ENCODE results near the gene DYNLT1. TPM values are rescaled to one million over a fixed set of nuclear protein-coding genes. Genes with fewer than 3 reads are reported as not detected.

The DYNLT1 gene
- total RNA-seq, 1 donor = 54.3 TPM

GRCh38 chr6:158591810-158592209 is 52.7 kb downstream of the DYNLT1 start:
- no peak overlapping the region for H3K4me3 ChIP-seq (ENCODE audit: insufficient read depth, low read length)
- H3K36me3 ChIP-seq (ENCODE audit: insufficient read depth, low read length) = peaks cover 68% of the 10 kb centered on the region
- H2AFZ ChIP-seq (ENCODE audit: low read length) = no peak overlapping the region
- H3K9me3 ChIP-seq (ENCODE audit: low read depth, low read length) = no peaks in the 10 kb centered on the region
- no peaks in the 10 kb centered on the region for H3K27me3 ChIP-seq (ENCODE audit: insufficient read depth, low read length)
- no peak for TF ChIP-seq CTCF (IDR thresholded peaks at IDR 0.05; ENCODE audit: extremely low read depth, low read depth, low read length)
- no peaks in the 10 kb centered on the region for H3K4me1 ChIP-seq (ENCODE audit: insufficient read depth, low read length)
- no peak for DNase-seq (ENCODE audit: insufficient read length, low spot score, missing footprints)
- H3K27ac ChIP-seq (ENCODE audit: low read depth, low read length) = no peak overlapping the region
- no peak overlapping the region for H3K4me2 ChIP-seq (ENCODE audit: insufficient read depth, low read length)
- no peaks in the 10 kb centered on the region for H3K79me2 ChIP-seq (ENCODE audit: insufficient read depth, low read length)
- H4K20me1 ChIP-seq (ENCODE audit: insufficient read depth, low read length) = peaks cover 3% of the 10 kb centered on the region

GRCh38 chr6:158591134-158591809 is 53.3 kb downstream of the DYNLT1 start:
- H3K9me3 ChIP-seq (ENCODE audit: low read depth, low read length) = no peaks in the 10 kb centered on the region
- peaks cover 70% of the 10 kb centered on the region for H3K36me3 ChIP-seq (ENCODE audit: insufficient read depth, low read length)
- no peak for TF ChIP-seq CTCF (IDR thresholded peaks at IDR 0.05; ENCODE audit: extremely low read depth, low read depth, low read length)
- H3K4me1 ChIP-seq (ENCODE audit: insufficient read depth, low read length) = no peaks in the 10 kb centered on the region
- no peak for DNase-seq (ENCODE audit: insufficient read length, low spot score, missing footprints)
- no peak overlapping the region for H3K4me3 ChIP-seq (ENCODE audit: insufficient read depth, low read length)
- no peak overlapping the region for H3K4me2 ChIP-seq (ENCODE audit: insufficient read depth, low read length)
- H4K20me1 ChIP-seq (ENCODE audit: insufficient read depth, low read length) = peaks cover 3% of the 10 kb centered on the region
- H3K79me2 ChIP-seq (ENCODE audit: insufficient read depth, low read length) = no peaks in the 10 kb centered on the region
- H2AFZ ChIP-seq (ENCODE audit: low read length) = no peak overlapping the region
- no peak overlapping the region for H3K27ac ChIP-seq (ENCODE audit: low read depth, low read length)
- H3K27me3 ChIP-seq (ENCODE audit: insufficient read depth, low read length) = no peaks in the 10 kb centered on the region

- Histone ChIP-seq H3K27me3 (ENCODE audit: insufficient read depth, low read length) (no peaks in the 10 kb centered on the region), H3K79me2 (ENCODE audit: insufficient read depth, low read length) (peaks cover 1% of the 10 kb centered on the region), H3K4me3 (ENCODE audit: insufficient read depth, low read length) (no peak overlapping the region), H3K36me3 (ENCODE audit: insufficient read depth, low read length) (peaks cover 76% of the 10 kb centered on the region), H4K20me1 (ENCODE audit: insufficient read depth, low read length) (peaks cover 3% of the 10 kb centered on the region), H3K27ac (ENCODE audit: low read depth, low read length) (no peak overlapping the region), H2AFZ (ENCODE audit: low read length) (no peak overlapping the region), H3K4me2 (ENCODE audit: insufficient read depth, low read length) (no peak overlapping the region), H3K9me3 (ENCODE audit: low read depth, low read length) (peaks cover 2% of the 10 kb centered on the region), H3K4me1 (ENCODE audit: insufficient read depth, low read length) (no peaks in the 10 kb centered on the region)
- no peak for DNase-seq (ENCODE audit: insufficient read length, low spot score, missing footprints)
- TF ChIP-seq CTCF (IDR thresholded peaks at IDR 0.05; ENCODE audit: extremely low read depth, low read depth, low read length) = no peak
These were observed 55.2 kb downstream of the DYNLT1 start for GRCh38 chr6:158589366-158589765.

GRCh38 chr6:158586652-158587051 is 57.9 kb downstream of the DYNLT1 start:
- peaks cover 3% of the 10 kb centered on the region for H4K20me1 ChIP-seq (ENCODE audit: insufficient read depth, low read length)
- no peak overlapping the region for H3K4me3 ChIP-seq (ENCODE audit: insufficient read depth, low read length)
- H3K27ac ChIP-seq (ENCODE audit: low read depth, low read length) = no peak overlapping the region
- H3K4me2 ChIP-seq (ENCODE audit: insufficient read depth, low read length) = no peak overlapping the region
- H3K4me1 ChIP-seq (ENCODE audit: insufficient read depth, low read length) = no peaks in the 10 kb centered on the region
- TF ChIP-seq CTCF (IDR thresholded peaks at IDR 0.05; ENCODE audit: extremely low read depth, low read depth, low read length) = no peak
- H2AFZ ChIP-seq (ENCODE audit: low read length) = no peak overlapping the region
- H3K27me3 ChIP-seq (ENCODE audit: insufficient read depth, low read length) = no peaks in the 10 kb centered on the region
- DNase-seq (ENCODE audit: insufficient read length, low spot score, missing footprints) = no peak
- peaks cover 66% of the 10 kb centered on the region for H3K36me3 ChIP-seq (ENCODE audit: insufficient read depth, low read length)
- H3K9me3 ChIP-seq (ENCODE audit: low read depth, low read length) = peaks cover 2% of the 10 kb centered on the region
- peaks cover 10% of the 10 kb centered on the region for H3K79me2 ChIP-seq (ENCODE audit: insufficient read depth, low read length)

Small RNAs within 50 kb of the gene (small RNA-seq; reads per million reads assigned to genes)
- not detected for gene MIR7161

Other genes starting within 250 kb of the DYNLT1 start
- gene TMEM181, start 84.7 kb downstream of the DYNLT1 start, total RNA-seq = 43.3 and 43.8 TPM in 2 replicates
- gene SYTL3, start 5.3 kb upstream of the DYNLT1 start, total RNA-seq = 1.5 and 2.2 TPM in 2 replicates
- 69.8 and 89.4 TPM in 2 replicates for gene EZR, start 174.6 kb upstream of the DYNLT1 start, total RNA-seq